Measurements from ENCODE around the gene ATF7IP. TPM values are rescaled to one million over a fixed set of nuclear protein-coding genes. Genes with fewer than 3 reads are reported as not detected.

The ATF7IP gene
- total RNA-seq, 1 experiment from 2014 or later: 19.5 TPM

- Histone ChIP-seq H3K27me3 (ENCODE audit: control insufficient read depth, insufficient read depth, low read length) (no peaks in the 10 kb centered on the region), H3K4me3 (ENCODE audit: insufficient read depth, low read depth, low read length) (no peak overlapping the region), H3K36me3 (replicated peaks; ENCODE audit: control insufficient read depth, insufficient read depth, low read length) (0 out of 2 replicates have a peak, but pooled peaks cover 1% of the 10 kb centered on the region)
- DNase-seq: no peak
Observed at GRCh38 chr12:14537088-14537487, 171.6 kb downstream of the ATF7IP start.

GRCh38 chr12:14540801-14541462 is 175.4 kb downstream of the ATF7IP start:
- no peak overlapping the region for H3K4me3 ChIP-seq (ENCODE audit: insufficient read depth, low read depth, low read length)
- no peak for DNase-seq

DNA sequence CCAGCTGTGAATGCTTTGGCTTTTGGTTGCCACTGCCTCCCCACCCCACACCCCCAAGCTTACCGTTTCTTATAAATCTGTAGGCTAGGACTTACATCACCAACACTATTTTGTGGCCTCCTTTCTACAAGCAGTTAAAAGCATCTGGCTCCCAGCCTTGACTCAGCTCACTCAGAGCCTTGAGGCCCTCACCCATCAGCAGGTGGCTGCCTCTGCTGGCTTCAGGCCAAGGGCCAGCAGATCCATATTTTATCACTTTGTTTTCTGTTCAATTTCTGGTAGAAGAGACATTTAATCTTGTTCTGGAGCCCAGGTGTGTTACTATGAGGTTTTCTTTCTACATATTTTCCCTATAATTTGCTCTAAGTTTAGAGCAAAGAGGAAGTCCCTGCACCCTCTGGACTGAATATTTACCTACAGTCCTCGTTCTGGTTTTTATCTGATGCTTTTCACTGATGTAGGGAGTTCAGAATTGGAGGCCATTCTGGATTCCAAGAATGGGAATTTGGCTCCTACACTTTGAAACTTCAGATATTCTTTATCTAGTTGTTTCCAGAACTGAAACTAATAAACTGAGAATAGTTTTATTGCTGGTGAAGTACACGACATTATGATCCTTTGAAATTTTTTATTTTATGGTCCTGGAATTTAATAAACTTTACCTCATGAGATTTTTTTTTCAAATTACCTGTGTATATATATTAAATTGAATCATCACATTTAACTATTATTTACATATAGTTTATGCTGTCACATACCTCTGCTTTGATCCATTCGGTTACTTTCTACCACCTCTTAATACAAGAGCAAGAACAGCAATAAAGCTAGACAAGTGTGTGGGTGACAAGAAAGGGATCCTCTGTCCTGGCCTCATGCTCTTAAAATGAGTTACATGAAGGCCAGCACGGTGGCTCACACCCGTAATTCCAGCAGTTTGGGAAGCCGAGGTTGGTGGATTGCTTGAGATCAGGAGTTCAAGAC is 180.0 kb downstream of the ATF7IP start:
- no peak for DNase-seq
- Histone ChIP-seq H3K36me3 (replicated peaks; ENCODE audit: control insufficient read depth, insufficient read depth, low read length) (no peaks in the 10 kb centered on the region), H3K27me3 (ENCODE audit: control insufficient read depth, insufficient read depth, low read length) (no peaks in the 10 kb centered on the region), H3K4me3 (ENCODE audit: insufficient read depth, low read depth, low read length) (no peak overlapping the region)

More at GRCh38 chr12:14540801-14541462, 175.4 kb downstream of the ATF7IP start:
- no peaks in the 10 kb centered on the region for H3K27me3 ChIP-seq (ENCODE audit: control insufficient read depth, insufficient read depth, low read length)
- 0 out of 2 replicates have a peak, but pooled peaks cover 1% of the 10 kb centered on the region for H3K36me3 ChIP-seq (replicated peaks; ENCODE audit: control insufficient read depth, insufficient read depth, low read length)

GRCh38 chr12:14547571-14547970 is 182.1 kb downstream of the ATF7IP start:
- H3K4me3 ChIP-seq (ENCODE audit: insufficient read depth, low read depth, low read length): no peak overlapping the region
- H3K36me3 ChIP-seq (replicated peaks; ENCODE audit: control insufficient read depth, insufficient read depth, low read length): no peaks in the 10 kb centered on the region
- H3K27me3 ChIP-seq (ENCODE audit: control insufficient read depth, insufficient read depth, low read length): no peaks in the 10 kb centered on the region
- DNase-seq: no peak

GRCh38 chr12:14548609-14549008 is 183.1 kb downstream of the ATF7IP start:
- H3K36me3 ChIP-seq (replicated peaks; ENCODE audit: control insufficient read depth, insufficient read depth, low read length): no peaks in the 10 kb centered on the region; the same call in 1 of the 2 replicates
- no peak for DNase-seq
- H3K27me3 ChIP-seq (ENCODE audit: control insufficient read depth, insufficient read depth, low read length): no peaks in the 10 kb centered on the region
- no peak overlapping the region for H3K4me3 ChIP-seq (ENCODE audit: insufficient read depth, low read depth, low read length)

Other genes with a start within 250 kb of the ATF7IP start
- gene PLBD1, start 202.2 kb downstream of the ATF7IP start, total RNA-seq (2014; rRNA removed; shearing (Covaris generic)): 42.1 and 43.8 TPM in 2 replicates